ENCODE results near the gene ELMO1.

The ELMO1 gene

DNA sequence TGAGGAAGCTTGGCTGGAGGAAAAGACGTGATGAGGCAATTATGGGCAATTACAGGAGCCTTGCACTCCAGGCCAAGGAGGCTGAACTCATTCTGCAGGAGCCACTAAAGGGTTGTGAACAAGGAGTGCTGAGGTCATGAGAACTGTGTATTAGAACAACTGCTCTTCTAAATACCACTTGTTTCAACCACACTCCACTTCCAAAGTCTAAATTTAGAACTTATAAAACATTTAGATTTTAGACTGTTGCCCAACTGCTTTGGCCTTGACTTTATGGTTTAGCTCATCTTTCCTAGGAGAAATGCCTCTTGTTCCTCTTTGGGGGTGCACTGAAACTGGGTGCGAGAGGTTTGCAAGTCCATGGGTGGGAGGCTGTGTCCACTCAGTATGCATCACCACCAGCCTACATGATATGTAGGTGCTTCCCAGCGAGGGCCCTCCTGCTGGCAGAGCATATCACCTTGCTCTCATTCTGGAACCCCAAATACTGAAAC is 524.7 kb downstream of the ELMO1 start:
- no peak overlapping the region for H3K4me3 ChIP-seq (ENCODE audit: low read length)
- no peak for DNase-seq (ENCODE audit: low read depth)
- TF ChIP-seq, protein P1, sequence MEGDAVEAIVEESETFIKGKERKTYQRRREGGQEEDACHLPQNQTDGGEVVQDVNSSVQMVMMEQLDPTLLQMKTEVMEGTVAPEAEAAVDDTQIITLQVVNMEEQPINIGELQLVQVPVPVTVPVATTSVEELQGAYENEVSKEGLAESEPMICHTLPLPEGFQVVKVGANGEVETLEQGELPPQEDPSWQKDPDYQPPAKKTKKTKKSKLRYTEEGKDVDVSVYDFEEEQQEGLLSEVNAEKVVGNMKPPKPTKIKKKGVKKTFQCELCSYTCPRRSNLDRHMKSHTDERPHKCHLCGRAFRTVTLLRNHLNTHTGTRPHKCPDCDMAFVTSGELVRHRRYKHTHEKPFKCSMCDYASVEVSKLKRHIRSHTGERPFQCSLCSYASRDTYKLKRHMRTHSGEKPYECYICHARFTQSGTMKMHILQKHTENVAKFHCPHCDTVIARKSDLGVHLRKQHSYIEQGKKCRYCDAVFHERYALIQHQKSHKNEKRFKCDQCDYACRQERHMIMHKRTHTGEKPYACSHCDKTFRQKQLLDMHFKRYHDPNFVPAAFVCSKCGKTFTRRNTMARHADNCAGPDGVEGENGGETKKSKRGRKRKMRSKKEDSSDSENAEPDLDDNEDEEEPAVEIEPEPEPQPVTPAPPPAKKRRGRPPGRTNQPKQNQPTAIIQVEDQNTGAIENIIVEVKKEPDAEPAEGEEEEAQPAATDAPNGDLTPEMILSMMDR (conservative IDR thresholded peaks at IDR 0.05; ENCODE audit: low read length), result no peak

DNA sequence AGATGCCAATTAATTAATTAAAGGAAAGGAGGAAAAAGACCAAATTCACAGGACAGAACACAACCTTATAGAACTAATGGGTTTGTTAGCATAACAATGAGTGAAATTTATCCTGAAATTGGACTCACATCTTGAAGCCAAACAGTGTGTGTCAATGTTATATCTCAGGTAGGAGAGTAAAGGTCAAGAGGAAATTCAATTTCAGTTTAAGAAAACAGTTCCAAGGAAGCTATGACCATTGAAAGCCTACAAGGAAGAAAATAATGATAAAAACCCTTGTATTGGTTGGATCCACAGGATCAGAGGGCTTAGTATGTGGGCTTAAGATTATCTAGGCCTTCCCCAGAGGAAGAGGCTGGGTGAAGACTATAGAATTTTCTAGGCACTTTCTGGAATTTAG is 525.5 kb downstream of the ELMO1 start:
- no peak overlapping the region for H3K4me3 ChIP-seq (ENCODE audit: low read length)
- no peak for DNase-seq (ENCODE audit: low read depth)
- TF ChIP-seq, protein P1 (conservative IDR thresholded peaks at IDR 0.05; ENCODE audit: low read length), result no peak

DNA sequence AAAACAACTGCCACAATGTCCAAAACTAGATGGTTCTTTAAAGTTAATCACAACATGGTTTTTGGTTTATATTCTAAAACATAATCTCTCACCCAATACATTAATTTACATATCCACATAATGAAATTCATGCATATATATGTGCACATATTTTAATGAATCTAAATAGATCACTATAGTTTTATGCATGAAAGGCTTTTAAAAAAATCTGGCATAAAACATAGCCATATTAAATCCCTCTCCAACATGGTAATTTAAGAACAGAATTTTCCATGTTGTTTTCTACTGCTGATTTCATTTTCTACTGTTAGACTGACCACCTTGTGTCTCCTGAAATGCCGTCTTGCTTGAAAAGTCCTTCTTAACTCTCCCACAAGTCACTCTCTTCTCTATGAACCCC is 528.2 kb downstream of the ELMO1 start:
- TF ChIP-seq, protein P1 (conservative IDR thresholded peaks at IDR 0.05; ENCODE audit: low read length), result no peak
- no peak overlapping the region for H3K4me3 ChIP-seq (ENCODE audit: low read length)
- no peak for DNase-seq (ENCODE audit: low read depth)

DNA sequence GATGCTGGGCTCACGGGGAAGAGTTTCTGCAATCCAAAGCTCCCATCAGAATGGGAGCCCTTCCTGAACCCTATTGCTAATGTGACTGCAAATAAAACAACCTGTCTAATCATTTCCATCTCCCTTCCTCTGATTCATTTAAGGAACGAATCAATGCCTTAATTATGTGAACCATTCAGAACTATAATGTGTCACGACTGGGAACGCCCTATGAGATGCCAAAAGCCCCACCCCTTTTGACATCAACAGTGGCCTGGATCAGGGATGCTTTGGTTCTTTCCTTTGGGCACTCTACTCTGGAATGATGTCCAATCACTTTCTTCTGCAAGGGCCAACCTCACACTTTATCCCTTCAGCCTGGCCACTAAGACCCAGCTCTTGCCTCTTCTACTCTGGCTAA is 528.9 kb downstream of the ELMO1 start:
- no peak overlapping the region for H3K4me3 ChIP-seq (ENCODE audit: low read length)
- no peak for DNase-seq (ENCODE audit: low read depth)
- TF ChIP-seq, protein P1 (conservative IDR thresholded peaks at IDR 0.05; ENCODE audit: low read length), result no peak

DNA sequence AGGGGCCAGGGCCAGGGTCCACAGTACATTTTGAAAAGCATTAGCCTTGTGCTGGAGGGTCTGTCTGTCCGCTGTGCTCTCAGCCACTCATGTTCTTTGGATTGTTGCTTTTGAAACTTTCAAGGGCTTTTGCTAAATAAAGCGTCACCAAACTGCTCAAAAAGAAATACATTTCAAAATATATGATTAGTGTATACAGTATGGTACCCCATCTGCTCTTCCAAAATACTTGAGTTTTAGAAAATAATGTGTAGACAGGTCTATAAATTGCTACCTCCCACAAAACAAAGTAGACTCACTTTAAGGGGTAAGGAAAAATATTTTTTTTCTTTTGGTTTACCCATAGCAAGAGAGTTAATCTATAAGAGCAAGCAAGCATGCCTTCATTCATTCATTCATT is 530.1 kb downstream of the ELMO1 start:
- DNase-seq (ENCODE audit: low read depth), result no peak
- H3K4me3 ChIP-seq (ENCODE audit: low read length), result no peak overlapping the region
- TF ChIP-seq, protein P1 (conservative IDR thresholded peaks at IDR 0.05; ENCODE audit: low read length), result no peak

DNA sequence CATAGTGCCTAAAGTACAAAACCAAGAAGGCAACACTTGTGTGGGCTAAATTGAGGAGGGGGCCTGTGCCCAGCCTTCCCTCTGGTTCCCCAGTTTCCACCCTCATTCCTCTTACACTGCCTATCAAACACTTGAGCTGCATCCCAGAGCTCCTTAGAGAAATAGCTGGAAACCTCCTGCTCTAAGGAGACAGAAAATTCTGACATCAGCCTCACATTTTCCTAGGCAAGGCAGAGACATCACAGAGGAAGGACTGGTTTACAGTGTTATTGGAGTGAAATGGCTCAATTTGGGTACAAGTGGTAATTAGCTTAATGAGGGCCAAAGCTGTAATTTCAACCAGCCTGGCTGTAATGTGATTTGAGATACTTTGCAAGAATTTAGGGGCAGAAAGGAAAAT is 532.0 kb downstream of the ELMO1 start:
- no peak for DNase-seq (ENCODE audit: low read depth)
- H3K4me3 ChIP-seq (ENCODE audit: low read length), result no peak overlapping the region
- TF ChIP-seq, protein P1 (conservative IDR thresholded peaks at IDR 0.05; ENCODE audit: low read length), result no peak

DNA sequence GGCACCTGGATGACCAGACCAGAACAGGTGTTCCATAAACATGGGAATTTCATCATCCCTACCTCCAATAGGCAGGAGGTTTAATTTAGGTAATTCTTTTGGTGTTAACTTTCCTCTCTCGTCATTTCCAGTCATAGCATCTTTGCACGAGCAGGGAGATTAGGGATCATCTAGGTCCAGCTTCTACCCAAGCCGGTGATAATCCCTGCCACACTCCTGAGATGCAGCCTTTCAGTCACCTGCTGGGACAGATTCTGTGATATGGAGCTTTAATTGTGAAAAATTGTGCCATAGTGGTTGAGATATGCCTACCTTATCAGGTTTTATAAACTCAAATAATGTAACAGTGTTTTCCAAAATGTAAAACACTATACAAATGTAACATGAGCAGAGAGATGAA is 532.5 kb downstream of the ELMO1 start:
- no peak for DNase-seq (ENCODE audit: low read depth)
- H3K4me3 ChIP-seq (ENCODE audit: low read length), result no peak overlapping the region
- TF ChIP-seq, protein P1 (conservative IDR thresholded peaks at IDR 0.05; ENCODE audit: low read length), result no peak

All from AG10803 (cell line).